Measurements from ENCODE around the gene OR10C1.

The OR10C1 gene

DNA sequence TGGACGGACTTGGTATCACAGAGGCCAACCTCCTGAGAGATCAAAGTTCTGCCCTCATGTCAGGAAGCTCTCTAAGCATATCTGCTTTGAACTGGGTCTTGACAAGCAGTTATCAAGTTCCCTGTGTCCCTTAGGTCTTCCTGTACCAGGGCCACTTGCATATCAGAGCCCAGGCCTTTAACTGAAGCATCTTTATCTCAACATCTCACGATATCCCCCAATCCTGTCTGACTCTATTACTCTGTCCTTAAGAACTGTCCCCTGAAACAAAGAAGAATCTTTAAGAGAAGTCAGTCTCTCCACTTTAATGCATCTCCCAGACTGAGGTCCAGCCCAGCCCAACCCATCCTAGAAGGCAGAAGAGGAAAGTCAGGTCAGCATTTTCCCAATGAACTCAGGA, 40.5 kb downstream of the OR10C1 start:
- Histone ChIP-seq H3K27me3 (no peaks in the 10 kb centered on the region), H3K9me3 (no peaks in the 10 kb centered on the region), H3K4me3 (ENCODE audit: low read depth, low read length) (no peak overlapping the region), H3K36me3 (no peaks in the 10 kb centered on the region), H3K4me1 (no peaks in the 10 kb centered on the region)
- DNase-seq = no peak
- TF ChIP-seq, protein P1, sequence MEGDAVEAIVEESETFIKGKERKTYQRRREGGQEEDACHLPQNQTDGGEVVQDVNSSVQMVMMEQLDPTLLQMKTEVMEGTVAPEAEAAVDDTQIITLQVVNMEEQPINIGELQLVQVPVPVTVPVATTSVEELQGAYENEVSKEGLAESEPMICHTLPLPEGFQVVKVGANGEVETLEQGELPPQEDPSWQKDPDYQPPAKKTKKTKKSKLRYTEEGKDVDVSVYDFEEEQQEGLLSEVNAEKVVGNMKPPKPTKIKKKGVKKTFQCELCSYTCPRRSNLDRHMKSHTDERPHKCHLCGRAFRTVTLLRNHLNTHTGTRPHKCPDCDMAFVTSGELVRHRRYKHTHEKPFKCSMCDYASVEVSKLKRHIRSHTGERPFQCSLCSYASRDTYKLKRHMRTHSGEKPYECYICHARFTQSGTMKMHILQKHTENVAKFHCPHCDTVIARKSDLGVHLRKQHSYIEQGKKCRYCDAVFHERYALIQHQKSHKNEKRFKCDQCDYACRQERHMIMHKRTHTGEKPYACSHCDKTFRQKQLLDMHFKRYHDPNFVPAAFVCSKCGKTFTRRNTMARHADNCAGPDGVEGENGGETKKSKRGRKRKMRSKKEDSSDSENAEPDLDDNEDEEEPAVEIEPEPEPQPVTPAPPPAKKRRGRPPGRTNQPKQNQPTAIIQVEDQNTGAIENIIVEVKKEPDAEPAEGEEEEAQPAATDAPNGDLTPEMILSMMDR (IDR thresholded peaks at IDR 0.05; ENCODE audit: low read depth, low read length) = no peak

DNA sequence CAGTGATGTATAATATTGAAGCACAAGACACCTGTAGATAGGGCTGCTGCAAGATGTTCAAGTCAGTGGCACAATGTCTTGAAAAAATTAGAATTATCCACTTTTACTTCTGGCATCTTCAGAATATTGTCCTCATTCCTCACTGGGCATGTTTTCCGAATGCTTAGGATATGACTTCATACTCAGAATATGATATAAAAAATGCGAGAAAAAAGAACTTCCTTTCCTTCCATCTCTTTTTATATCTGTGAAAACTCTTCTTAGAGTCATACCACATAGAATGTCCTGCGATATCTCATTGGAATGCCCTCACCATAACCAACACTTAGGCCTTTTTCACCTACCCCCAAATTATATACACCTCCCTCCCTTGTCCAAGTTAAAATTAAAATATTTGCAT, 44.1 kb downstream of the OR10C1 start:
- Histone ChIP-seq H3K27me3 (no peaks in the 10 kb centered on the region), H3K9me3 (no peaks in the 10 kb centered on the region), H3K4me3 (ENCODE audit: low read depth, low read length) (no peak overlapping the region), H3K4me1 (no peaks in the 10 kb centered on the region), H3K36me3 (no peaks in the 10 kb centered on the region)
- DNase-seq = no peak
- TF ChIP-seq, protein P1 (IDR thresholded peaks at IDR 0.05; ENCODE audit: low read depth, low read length) = no peak

DNA sequence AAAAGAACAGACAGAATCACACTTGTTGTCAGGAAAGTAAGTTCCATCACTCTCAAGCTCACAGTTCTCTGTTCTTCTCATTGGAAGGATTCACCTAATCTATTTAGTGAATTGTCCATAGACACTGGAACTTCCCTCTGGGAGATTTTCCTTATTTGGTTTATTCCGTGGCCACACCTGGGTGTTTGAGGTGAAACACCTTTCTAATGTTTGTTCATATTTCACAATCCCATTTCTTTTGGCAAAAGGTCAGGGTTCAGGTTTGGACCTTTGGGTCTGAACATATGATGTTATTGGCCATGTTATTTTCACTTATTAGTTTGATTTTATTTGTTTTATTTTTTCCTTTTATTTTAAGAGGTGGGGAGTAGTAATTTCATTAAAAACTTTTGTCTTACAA, 44.6 kb downstream of the OR10C1 start:
- no peak for DNase-seq
- Histone ChIP-seq H3K4me1 (no peaks in the 10 kb centered on the region), H3K27me3 (no peaks in the 10 kb centered on the region), H3K4me3 (ENCODE audit: low read depth, low read length) (no peak overlapping the region), H3K36me3 (no peaks in the 10 kb centered on the region), H3K9me3 (no peaks in the 10 kb centered on the region)
- TF ChIP-seq, protein P1 (IDR thresholded peaks at IDR 0.05; ENCODE audit: low read depth, low read length) = no peak

DNA sequence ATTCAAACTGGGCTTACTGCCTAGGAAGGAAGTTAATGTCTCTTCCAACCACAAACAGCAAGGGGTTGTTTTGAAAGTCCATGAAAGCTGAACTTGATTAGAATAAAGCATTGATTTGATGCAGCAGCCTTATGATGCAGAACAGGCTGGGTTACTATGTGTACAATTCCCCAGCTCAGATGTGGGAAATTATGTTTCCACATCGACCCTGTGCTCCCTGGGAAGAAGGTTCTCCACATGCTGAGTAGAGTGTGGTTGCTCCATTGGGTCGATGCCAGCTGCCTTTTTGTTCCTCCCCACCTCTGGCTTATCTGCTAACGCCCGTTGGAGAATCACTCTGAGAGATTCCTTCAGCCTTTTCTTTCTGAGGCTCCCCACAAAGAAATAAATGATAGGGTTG, 47.5 kb downstream of the OR10C1 start:
- Histone ChIP-seq H3K4me3 (ENCODE audit: low read depth, low read length) (no peak overlapping the region), H3K4me1 (no peaks in the 10 kb centered on the region), H3K36me3 (no peaks in the 10 kb centered on the region), H3K27me3 (no peaks in the 10 kb centered on the region), H3K9me3 (no peaks in the 10 kb centered on the region)
- DNase-seq = no peak
- TF ChIP-seq, protein P1 (IDR thresholded peaks at IDR 0.05; ENCODE audit: low read depth, low read length) = no peak

DNA sequence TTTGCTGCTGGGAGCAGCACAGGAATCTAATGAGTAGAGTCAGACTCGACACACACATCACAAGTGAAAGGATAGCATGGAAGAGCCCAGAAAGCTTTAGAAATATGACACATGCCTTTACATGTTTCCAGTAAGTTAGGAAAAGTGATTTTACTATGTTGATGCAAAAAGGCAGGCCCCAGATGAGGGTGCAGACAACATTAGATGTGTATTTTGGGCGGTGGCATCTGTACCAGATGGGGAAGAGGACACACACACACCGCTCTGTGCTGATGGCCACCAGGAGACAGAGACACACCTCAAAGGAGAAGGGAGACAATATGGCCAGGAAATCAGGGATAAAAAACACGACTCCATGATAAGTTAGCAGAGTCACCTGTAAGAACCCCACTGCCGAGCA, 48.0 kb downstream of the OR10C1 start:
- H3K27me3 ChIP-seq = no peaks in the 10 kb centered on the region
- no peak for DNase-seq
- TF ChIP-seq, protein P1 (IDR thresholded peaks at IDR 0.05; ENCODE audit: low read depth, low read length) = no peak
- no peaks in the 10 kb centered on the region for H3K36me3 ChIP-seq
- H3K4me3 ChIP-seq (ENCODE audit: low read depth, low read length) = no peak overlapping the region
- no peaks in the 10 kb centered on the region for H3K9me3 ChIP-seq
- no peaks in the 10 kb centered on the region for H3K4me1 ChIP-seq

DNA sequence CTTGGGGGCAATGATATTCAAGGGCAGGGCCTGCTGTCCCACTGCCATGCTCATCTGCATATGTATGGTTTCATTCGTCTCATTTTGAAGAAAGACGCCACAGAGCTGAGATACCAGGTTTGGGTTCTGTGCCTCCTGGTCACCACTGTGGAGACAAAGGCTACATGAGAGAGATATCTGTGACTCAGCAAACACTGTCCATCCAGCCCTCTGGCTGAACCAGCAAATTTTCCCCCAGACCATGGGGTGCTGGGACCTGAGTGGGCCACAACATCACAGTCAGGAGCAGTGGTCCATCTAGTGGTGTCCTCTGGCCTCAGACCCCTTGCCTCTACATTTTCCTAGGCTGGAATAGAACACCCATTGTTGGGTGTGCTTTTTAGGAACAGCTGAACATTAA, 48.6 kb downstream of the OR10C1 start, which contains the start of gene MAS1L:
TSS of gene MAS1L (minus strand) at position 297 of the 400 bp plus-strand sequence. CDS start at position 243, 54 bp downstream.
- no peak within 1 kb of the TSS for H3K4me3 ChIP-seq (ENCODE audit: low read depth, low read length)
- no peaks in the 10 kb centered on the region for H3K36me3 ChIP-seq
- H3K27me3 ChIP-seq = no peaks in the 10 kb centered on the region
- no peaks in the 10 kb centered on the region for H3K9me3 ChIP-seq
- DNase-seq = no peak
- no peaks in the 10 kb centered on the region for H3K4me1 ChIP-seq
- TF ChIP-seq, protein P1 (IDR thresholded peaks at IDR 0.05; ENCODE audit: low read depth, low read length) = no peak
